ENCODE results near the gene SKA3.
"Not testable (repeated sequence)": the region's sequence is repeated elsewhere in the genome, so short reads cannot be mapped to it uniquely, and the experiment has no call there.

DNA sequence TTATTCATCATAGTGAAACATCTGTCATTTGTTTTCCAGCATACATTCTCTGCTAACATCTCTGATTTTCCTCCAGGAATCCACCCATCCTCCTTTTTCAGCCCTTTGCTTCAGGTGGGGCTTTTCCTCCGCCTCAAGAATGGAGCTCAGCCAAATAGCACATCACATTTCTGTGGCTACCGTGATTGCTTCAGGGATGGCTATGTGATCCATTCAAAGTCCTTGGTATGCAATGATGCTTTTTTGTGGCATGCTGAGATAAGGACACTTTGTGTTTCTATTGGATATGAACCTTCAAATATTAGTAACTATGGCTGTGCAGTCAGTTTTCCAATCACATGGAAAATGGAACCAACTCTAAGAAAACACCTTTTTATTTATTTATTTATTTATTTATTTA, 18.4 kb upstream of the SKA3 start:
- TF ChIP-seq, protein P1, sequence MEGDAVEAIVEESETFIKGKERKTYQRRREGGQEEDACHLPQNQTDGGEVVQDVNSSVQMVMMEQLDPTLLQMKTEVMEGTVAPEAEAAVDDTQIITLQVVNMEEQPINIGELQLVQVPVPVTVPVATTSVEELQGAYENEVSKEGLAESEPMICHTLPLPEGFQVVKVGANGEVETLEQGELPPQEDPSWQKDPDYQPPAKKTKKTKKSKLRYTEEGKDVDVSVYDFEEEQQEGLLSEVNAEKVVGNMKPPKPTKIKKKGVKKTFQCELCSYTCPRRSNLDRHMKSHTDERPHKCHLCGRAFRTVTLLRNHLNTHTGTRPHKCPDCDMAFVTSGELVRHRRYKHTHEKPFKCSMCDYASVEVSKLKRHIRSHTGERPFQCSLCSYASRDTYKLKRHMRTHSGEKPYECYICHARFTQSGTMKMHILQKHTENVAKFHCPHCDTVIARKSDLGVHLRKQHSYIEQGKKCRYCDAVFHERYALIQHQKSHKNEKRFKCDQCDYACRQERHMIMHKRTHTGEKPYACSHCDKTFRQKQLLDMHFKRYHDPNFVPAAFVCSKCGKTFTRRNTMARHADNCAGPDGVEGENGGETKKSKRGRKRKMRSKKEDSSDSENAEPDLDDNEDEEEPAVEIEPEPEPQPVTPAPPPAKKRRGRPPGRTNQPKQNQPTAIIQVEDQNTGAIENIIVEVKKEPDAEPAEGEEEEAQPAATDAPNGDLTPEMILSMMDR (IDR thresholded peaks at IDR 0.05), result not testable (repeated sequence)
- not testable (repeated sequence) for TF ChIP-seq POLR2A, POLR2AphosphoS5 (IDR thresholded peaks at IDR 0.05)

All from transverse colon (tissue), 4 donors.